ENCODE data around the gene MORN1. TPM values are rescaled to one million over a fixed set of nuclear protein-coding genes. Genes with fewer than 3 reads are reported as not detected.

MORN1 gene
- polyA plus RNA-seq, 1 donor from 2014 or later, result 6.7 TPM

GRCh38 chr1:2404142-2404889 is 13.0 kb upstream of the MORN1 start:
- H3K27me3 Mint-ChIP-seq, result no peaks in the 10 kb centered on the region
- H3K27ac Mint-ChIP-seq, result peak overlapping the region in 1 of 3 donors; percentile 45
- no peak overlapping the region for H3K4me3 Mint-ChIP-seq
- H3K36me3 Mint-ChIP-seq, result peaks cover 1% of the 10 kb centered on the region
- H3K4me1 Mint-ChIP-seq, result peaks cover 0 to under 1% (median 0%) of the 10 kb centered on the region in 3 donors
- H3K9me3 Mint-ChIP-seq, result no peaks in the 10 kb centered on the region

GRCh38 chr1:2403273-2403672 is 11.9 kb upstream of the MORN1 start:
- peaks cover 0 to 3% (median 0%) of the 10 kb centered on the region in 3 donors for H3K4me1 Mint-ChIP-seq
- H3K27me3 Mint-ChIP-seq, result no peaks in the 10 kb centered on the region
- H3K4me3 Mint-ChIP-seq, result no peak overlapping the region
- H3K9me3 Mint-ChIP-seq, result no peaks in the 10 kb centered on the region
- peak overlapping the region in 1 of 3 donors; percentile 23 for H3K27ac Mint-ChIP-seq
- H3K36me3 Mint-ChIP-seq, result peaks cover 3% of the 10 kb centered on the region

GRCh38 chr1:2402420-2402819 is 11.1 kb upstream of the MORN1 start:
- Mint-ChIP-seq H3K27ac (peak overlapping the region in 2 of 3 donors; percentile 50 to 73), H3K4me3 (no peak overlapping the region), H3K9me3 (no peaks in the 10 kb centered on the region), H3K27me3 (no peaks in the 10 kb centered on the region), H3K4me1 (peaks cover 0 to 3% (median 0%) of the 10 kb centered on the region in 3 donors), H3K36me3 (peaks cover 3% of the 10 kb centered on the region)

GRCh38 chr1:2400950-2401649 is 9.7 kb upstream of the MORN1 start:
- no peaks in the 10 kb centered on the region for H3K9me3 Mint-ChIP-seq
- H3K4me1 Mint-ChIP-seq, result peaks cover 1 to 8% (median 5%) of the 10 kb centered on the region in 3 donors
- H3K4me3 Mint-ChIP-seq, result peak overlapping the region in 1 of 4 donors; percentile 38
- H3K27me3 Mint-ChIP-seq, result no peaks in the 10 kb centered on the region
- peaks cover 3% of the 10 kb centered on the region for H3K36me3 Mint-ChIP-seq
- H3K27ac Mint-ChIP-seq, result peak overlapping the region in 1 of 3 donors; percentile 28

GRCh38 chr1:2400576-2400909 is 9.2 kb upstream of the MORN1 start:
- H3K36me3 Mint-ChIP-seq, result peaks cover 3% of the 10 kb centered on the region
- peaks cover 4 to 8% (median 5%) of the 10 kb centered on the region in 3 donors for H3K4me1 Mint-ChIP-seq
- no peaks in the 10 kb centered on the region for H3K27me3 Mint-ChIP-seq
- no peaks in the 10 kb centered on the region for H3K9me3 Mint-ChIP-seq
- no peak overlapping the region for H3K4me3 Mint-ChIP-seq
- H3K27ac Mint-ChIP-seq, result no peak overlapping the region

- Mint-ChIP-seq H3K9me3 (no peaks in the 10 kb centered on the region), H3K4me1 (peaks cover 4 to 8% (median 6%) of the 10 kb centered on the region in 3 donors), H3K36me3 (peaks cover 3% of the 10 kb centered on the region), H3K27me3 (no peaks in the 10 kb centered on the region), H3K27ac (no peak overlapping the region), H3K4me3 (no peak overlapping the region)
These were observed 8.7 kb upstream of the MORN1 start for GRCh38 chr1:2399890-2400575.

- Mint-ChIP-seq H3K4me3 (peak overlapping the region in 1 of 4 donors; percentile 20), H3K27me3 (no peaks in the 10 kb centered on the region), H3K36me3 (peaks cover 3% of the 10 kb centered on the region), H3K4me1 (peaks cover 4 to 12% (median 8%) of the 10 kb centered on the region in 3 donors), H3K27ac (peak overlapping the region in 1 of 3 donors; percentile 66), H3K9me3 (no peaks in the 10 kb centered on the region)
These were observed 7.5 kb upstream of the MORN1 start for GRCh38 chr1:2398871-2399270.

GRCh38 chr1:2397007-2397679 is 5.8 kb upstream of the MORN1 start:
- H3K36me3 Mint-ChIP-seq, result peaks cover 3% of the 10 kb centered on the region
- no peak overlapping the region for H3K4me3 Mint-ChIP-seq
- H3K4me1 Mint-ChIP-seq, result peaks cover 16 to 26% (median 19%) of the 10 kb centered on the region in 3 donors

GRCh38 chr1:2396476-2396875 is 5.1 kb upstream of the MORN1 start:
- H3K4me3 Mint-ChIP-seq, result no peak overlapping the region
- H3K27ac Mint-ChIP-seq, result no peak overlapping the region
- peaks cover 2% of the 10 kb centered on the region for H3K36me3 Mint-ChIP-seq
- H3K4me1 Mint-ChIP-seq, result peaks cover 16 to 26% (median 19%) of the 10 kb centered on the region in 3 donors
- no peaks in the 10 kb centered on the region for H3K9me3 Mint-ChIP-seq
- no peaks in the 10 kb centered on the region for H3K27me3 Mint-ChIP-seq

More at GRCh38 chr1:2397007-2397679, 5.8 kb upstream of the MORN1 start:
- H3K27ac Mint-ChIP-seq, result peak overlapping the region in 1 of 3 donors; percentile 50
- no peaks in the 10 kb centered on the region for H3K27me3 Mint-ChIP-seq
- H3K9me3 Mint-ChIP-seq, result no peaks in the 10 kb centered on the region

- Mint-ChIP-seq H3K9me3 (no peaks in the 10 kb centered on the region), H3K36me3 (peaks cover 2% of the 10 kb centered on the region), H3K4me3 (no peak overlapping the region), H3K4me1 (peaks cover 16 to 26% (median 19%) of the 10 kb centered on the region in 3 donors), H3K27ac (no peak overlapping the region), H3K27me3 (no peaks in the 10 kb centered on the region)
These were observed 4.7 kb upstream of the MORN1 start for GRCh38 chr1:2396059-2396458.

GRCh38 chr1:2395245-2395644 is 3.9 kb upstream of the MORN1 start:
- Mint-ChIP-seq H3K27me3 (no peaks in the 10 kb centered on the region), H3K4me1 (peaks cover 16 to 26% (median 19%) of the 10 kb centered on the region in 3 donors), H3K36me3 (peaks cover 2% of the 10 kb centered on the region), H3K4me3 (peak overlapping the region in 3 of 4 donors; percentile 28 to 57 (median 37)), H3K9me3 (no peaks in the 10 kb centered on the region), H3K27ac (peak overlapping the region in 2 of 3 donors; percentile 23 to 70)

GRCh38 chr1:2394761-2395160 is 3.4 kb upstream of the MORN1 start:
- peak overlapping the region in 2 of 4 donors; percentile 57 to 63 for H3K4me3 Mint-ChIP-seq
- H3K27ac Mint-ChIP-seq, result peak overlapping the region in 2 of 3 donors; percentile 39 to 70
- no peaks in the 10 kb centered on the region for H3K9me3 Mint-ChIP-seq
- H3K36me3 Mint-ChIP-seq, result peaks cover 2% of the 10 kb centered on the region
- peaks cover 16 to 26% (median 19%) of the 10 kb centered on the region in 3 donors for H3K4me1 Mint-ChIP-seq
- H3K27me3 Mint-ChIP-seq, result no peaks in the 10 kb centered on the region

GRCh38 chr1:2394220-2394619 is 2.9 kb upstream of the MORN1 start:
- Mint-ChIP-seq H3K27ac (peak overlapping the region in 2 of 3 donors; percentile 25 to 39), H3K36me3 (peaks cover 2% of the 10 kb centered on the region), H3K4me1 (peaks cover 14 to 26% (median 19%) of the 10 kb centered on the region in 3 donors), H3K4me3 (peak overlapping the region in 1 of 4 donors; percentile 89), H3K9me3 (no peaks in the 10 kb centered on the region), H3K27me3 (no peaks in the 10 kb centered on the region)

GRCh38 chr1:2393471-2393877 is 2.1 kb upstream of the MORN1 start:
- Mint-ChIP-seq H3K9me3 (no peaks in the 10 kb centered on the region), H3K4me3 (peak overlapping the region; percentile 28 to 95 (median 88)), H3K36me3 (no peaks in the 10 kb centered on the region), H3K27ac (peak overlapping the region in 1 of 3 donors; percentile 45), H3K4me1 (peaks cover 13 to 26% (median 19%) of the 10 kb centered on the region in 3 donors), H3K27me3 (no peaks in the 10 kb centered on the region)

Data from IgD-negative memory B cell (primary cell).